ENCODE measurements around the gene PTPRA. TPM values are rescaled to one million over a fixed set of nuclear protein-coding genes. Genes with fewer than 3 reads are reported as not detected.

Gene PTPRA
- total and polyA plus RNA-seq, 11 donors, result 6.1 to 43.4 (median 24.9) TPM

GRCh38 chr20:2952766-2953165, 79.5 kb downstream of the PTPRA start:
- DNase-seq (no peak), ATAC-seq (no peak)
- 70 to 89% (median 80%) methylated on average over 1 of the region's 1 CpG for WGBS, 4 donors
- TF ChIP-seq CTCF (IDR thresholded peaks at IDR 0.05) (no peak), POLR2A (IDR thresholded peaks at IDR 0.05) (no peak)
- Histone ChIP-seq H3K36me3 (peaks cover 0 to 30% (median 8%) of the 10 kb centered on the region in 9 donors), H3K4me1 (peaks cover 0 to 4% (median 0%) of the 10 kb centered on the region in 12 donors), H3K27me3 (no peaks in the 10 kb centered on the region), H3K4me3 (no peak overlapping the region), H3K27ac (no peak overlapping the region), H3K9me3 (no peaks in the 10 kb centered on the region)
- intact Hi-C loops (cut with DNase I), result no loop called here

- no peak for ATAC-seq
- no peaks in the 10 kb centered on the region for H3K27me3 ChIP-seq
- no peak overlapping the region for H3K27ac ChIP-seq
- peaks cover 0 to 5% (median 0%) of the 10 kb centered on the region in 12 donors for H3K4me1 ChIP-seq
- H3K9me3 ChIP-seq, result no peaks in the 10 kb centered on the region
- H3K36me3 ChIP-seq, result peaks cover 0 to 25% (median 10%) of the 10 kb centered on the region in 9 donors
- TF ChIP-seq CTCF (IDR thresholded peaks at IDR 0.05), result no peak
- no peak for TF ChIP-seq POLR2A (IDR thresholded peaks at IDR 0.05)
- DNase-seq, result no peak
- H3K4me3 ChIP-seq, result no peak overlapping the region
- intact Hi-C loops (cut with DNase I), result no loop called here
Measured at GRCh38 chr20:2955257-2955970, 82.1 kb downstream of the PTPRA start.

- TF ChIP-seq POLR2A (IDR thresholded peaks at IDR 0.05) (no peak), CTCF (IDR thresholded peaks at IDR 0.05) (no peak)
- peaks cover 0 to 17% (median 4%) of the 10 kb centered on the region in 9 donors for H3K36me3 ChIP-seq
- H3K4me3 ChIP-seq, result no peak overlapping the region
- no peak for DNase-seq
- 93 to 97% (median 96%) methylated on average over 2 of the region's 2 CpGs for WGBS, 4 donors
- no peak for ATAC-seq
- H3K4me1 ChIP-seq, result peaks cover 0 to 5% (median 0%) of the 10 kb centered on the region in 12 donors
- H3K27me3 ChIP-seq, result no peaks in the 10 kb centered on the region
- no peak overlapping the region for H3K27ac ChIP-seq
- no peaks in the 10 kb centered on the region for H3K9me3 ChIP-seq
- intact Hi-C loops (cut with DNase I), result no loop called here
Measured at GRCh38 chr20:2956480-2956879, 83.2 kb downstream of the PTPRA start.

- no peak for ATAC-seq
- intact Hi-C loops (cut with DNase I), result no loop called here
- H3K4me1 ChIP-seq, result no peaks in the 10 kb centered on the region
- no peak for DNase-seq
- no peaks in the 10 kb centered on the region for H3K9me3 ChIP-seq
- H3K27me3 ChIP-seq, result no peaks in the 10 kb centered on the region
- WGBS, 4 donors, result 77 to 91% (median 80%) methylated on average over 3 of the region's 3 CpGs
- H3K36me3 ChIP-seq, result peaks cover 0 to 52% (median 36%) of the 10 kb centered on the region in 9 donors
- TF ChIP-seq CTCF (IDR thresholded peaks at IDR 0.05), result no peak
- TF ChIP-seq POLR2A (IDR thresholded peaks at IDR 0.05), result no peak
- H3K4me3 ChIP-seq, result no peak overlapping the region
- no peak overlapping the region for H3K27ac ChIP-seq
Measured at GRCh38 chr20:2967841-2968240, 94.6 kb downstream of the PTPRA start.

Data from heart left ventricle (tissue), 16 donors.